22Rv1 (cell line): ENCODE data around the gene GALT.

Source experiments
- CTCF ChIP-seq: fragments of 450-650 bp; IDR thresholded peaks from 2 replicates; pipeline ENCODE4 v1.5.1; 2017; ENCODE audit warnings: mild to moderate bottlenecking
- ZFX ChIP-seq: fragments of 450-650 bp; IDR thresholded peaks from 2 replicates; pipeline ENCODE4 v1.6.1; 2017; ENCODE audit warnings: antibody characterized with exemption, borderline replicate concordance

GRCh38 chr9:34688329-34689115 is 42.0 kb downstream of the GALT start:
- TF ChIP-seq CTCF (no peak), ZFX (no peak)
